ENCODE data around the gene DNAAF8.

Gene DNAAF8

GRCh38 chr16:4734063-4734729 lies at the start of gene DNAAF8, which contains the start of gene ANKS3:
Gene DNAAF8 (plus strand): TSS chr16:4734537. CDS start chr16:4736515, 1,978 bp downstream.
Gene ANKS3 (minus strand): TSS chr16:4734271. CDS start chr16:4730149, 4,122 bp downstream.
- peak; percentile 98 for DNase-seq (ENCODE audit: low read depth)
- TF ChIP-seq CTCF (conservative IDR thresholded peaks at IDR 0.05; ENCODE audit: low read length), result no peak
- H3K4me3 ChIP-seq (ENCODE audit: low read length), result peak within 1 kb of the TSS; percentile 98

DNA sequence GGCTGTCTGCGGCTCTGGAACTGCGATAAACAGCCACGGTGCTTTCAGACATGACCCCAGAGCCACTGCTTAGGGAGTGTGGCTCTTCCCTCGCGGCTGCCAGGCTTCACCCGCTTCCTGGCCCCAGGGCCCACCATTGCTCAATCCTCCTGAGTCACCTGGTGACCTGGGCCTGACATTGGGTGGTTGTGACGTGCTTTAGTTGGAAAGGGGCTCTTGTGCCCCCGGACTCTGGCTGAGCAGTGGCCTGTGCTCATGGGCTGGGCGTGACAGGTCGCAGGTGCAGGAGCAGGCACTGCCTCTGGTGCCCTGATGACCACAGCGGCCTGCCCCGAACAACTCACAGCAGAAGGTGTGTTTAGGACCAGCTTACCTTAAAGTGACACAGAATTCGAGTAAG lies 49.6 kb upstream of the DNAAF8 start:
- no peak for TF ChIP-seq CTCF (conservative IDR thresholded peaks at IDR 0.05; ENCODE audit: low read length)
- no peak overlapping the region for H3K4me3 ChIP-seq (ENCODE audit: low read length)
- no peak for DNase-seq (ENCODE audit: low read depth)

- H3K4me3 ChIP-seq (ENCODE audit: low read length), result no peak overlapping the region
- DNase-seq (ENCODE audit: low read depth), result no peak
- TF ChIP-seq CTCF (conservative IDR thresholded peaks at IDR 0.05; ENCODE audit: low read length), result no peak
Observed at GRCh38 chr16:4685292-4685691, 49.0 kb upstream of the DNAAF8 start.

GRCh38 chr16:4685776-4686496 lies 48.4 kb upstream of the DNAAF8 start:
- no peak for TF ChIP-seq CTCF (conservative IDR thresholded peaks at IDR 0.05; ENCODE audit: low read length)
- H3K4me3 ChIP-seq (ENCODE audit: low read length), result no peak overlapping the region
- no peak for DNase-seq (ENCODE audit: low read depth)

- TF ChIP-seq CTCF (conservative IDR thresholded peaks at IDR 0.05; ENCODE audit: low read length), result no peak
- H3K4me3 ChIP-seq (ENCODE audit: low read length), result no peak overlapping the region
- DNase-seq (ENCODE audit: low read depth), result no peak
Observed at GRCh38 chr16:4686497-4687210, 47.7 kb upstream of the DNAAF8 start.

GRCh38 chr16:4687416-4687815 lies 46.9 kb upstream of the DNAAF8 start:
- TF ChIP-seq CTCF (conservative IDR thresholded peaks at IDR 0.05; ENCODE audit: low read length), result no peak
- no peak overlapping the region for H3K4me3 ChIP-seq (ENCODE audit: low read length)

More at GRCh38 chr16:4687416-4687815, 46.9 kb upstream of the DNAAF8 start:
- DNase-seq (ENCODE audit: low read depth), result no peak
